AG09319 (cell line): ENCODE results near the gene PRKCZ.

Source experiments
- DNase-seq: peaks from one replicate; pipeline ENCODE4 v3.0.0-alpha.2; 2010; ENCODE audit warnings: low read depth; ENCODE audit errors: extremely low read depth
- CTCF ChIP-seq: IDR thresholded peaks from 2 replicates; pipeline ENCODE4 v1.5.1; 2011; ENCODE audit warnings: low read depth, mild to moderate bottlenecking, inconsistent platforms, low read length, moderate library complexity

The PRKCZ gene

GRCh38 chr1:2025491-2025981 is 24.7 kb upstream of the PRKCZ start:
- TF ChIP-seq CTCF, result no peak
- DNase-seq, result no peak

- no peak for DNase-seq
- no peak for TF ChIP-seq CTCF
Measured at GRCh38 chr1:2027961-2028583, 22.1 kb upstream of the PRKCZ start.

GRCh38 chr1:2028870-2029560 is 21.2 kb upstream of the PRKCZ start:
- DNase-seq, result no peak
- no peak for TF ChIP-seq CTCF

GRCh38 chr1:2029561-2029960 is 20.6 kb upstream of the PRKCZ start:
- no peak for TF ChIP-seq CTCF
- DNase-seq, result no peak

GRCh38 chr1:2030076-2030871 is 19.9 kb upstream of the PRKCZ start:
- no peak for TF ChIP-seq CTCF
- no peak for DNase-seq

- no peak for TF ChIP-seq CTCF
- no peak for DNase-seq
Measured at GRCh38 chr1:2031546-2032540, 18.4 kb upstream of the PRKCZ start.
